Fibroblast of skin of left quadriceps (primary cell): ENCODE results near the gene MAP2K4.
"Not testable (repeated sequence)": the region's sequence is repeated elsewhere in the genome, so short reads cannot be mapped to it uniquely, and the experiment has no call there.

Experiments
- DNase-seq, 2 experiments: peaks; one replicate each; pipeline ENCODE4 v3.0.0-alpha.2; 2013; ENCODE audit warnings: low read depth in 2 of 2

Gene MAP2K4

GRCh38 chr17:12140685-12141084 lies 120.0 kb downstream of the MAP2K4 start:
- no peak for DNase-seq

GRCh38 chr17:12162187-12162586 lies 141.5 kb downstream of the MAP2K4 start:
- DNase-seq, result not testable (repeated sequence)

DNA sequence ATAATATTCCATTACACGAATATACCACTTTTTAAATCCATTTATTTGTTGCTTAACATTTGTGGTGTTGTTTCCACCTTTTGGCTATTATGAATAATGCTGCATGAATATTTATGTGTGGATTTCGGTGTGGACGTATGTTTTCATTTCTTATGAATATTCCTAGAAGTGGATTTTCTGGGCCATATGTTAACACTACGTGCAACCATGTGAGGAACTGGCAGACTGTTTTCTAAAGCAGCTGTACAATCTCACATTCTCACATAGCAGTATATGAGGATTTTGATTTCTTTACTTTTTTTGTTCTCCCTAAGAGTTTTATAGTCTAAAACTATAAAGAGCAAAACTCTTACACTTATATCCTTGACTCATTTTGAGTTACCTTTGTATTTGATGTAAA lies 143.4 kb downstream of the MAP2K4 start:
- no peak for DNase-seq

DNA sequence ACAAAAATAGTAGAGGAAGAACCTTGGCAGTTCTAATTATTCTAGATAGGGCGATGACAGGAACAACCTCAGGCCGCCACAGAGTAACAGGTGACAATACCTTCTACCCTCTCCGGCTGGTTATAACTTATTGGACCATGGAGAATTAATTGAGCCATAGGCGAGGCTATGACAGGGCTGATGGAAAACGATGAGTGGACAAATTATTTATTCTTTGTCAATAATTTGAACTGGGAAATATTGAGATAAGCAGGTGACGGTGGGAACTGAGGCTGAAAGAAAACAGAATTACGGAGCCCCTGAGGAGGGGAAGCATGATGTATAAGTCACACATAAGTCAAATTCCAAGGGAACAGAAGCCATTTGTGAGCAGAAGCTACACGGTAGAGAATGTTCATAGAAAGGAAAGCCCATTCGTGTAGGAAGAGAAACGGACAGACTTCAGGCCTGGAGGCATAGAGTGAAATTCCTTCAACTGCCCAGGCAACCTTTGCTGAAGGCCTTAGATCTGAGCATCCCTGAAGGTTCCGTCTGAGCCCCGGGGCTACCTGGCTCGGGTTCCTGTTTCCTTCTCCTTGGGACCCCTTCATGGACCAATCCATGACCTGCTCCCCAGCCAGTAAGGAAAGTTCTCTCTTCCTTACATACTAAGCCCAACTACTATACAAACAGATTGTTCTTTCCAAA lies 158.1 kb downstream of the MAP2K4 start:
- DNase-seq, result no peak

DNA sequence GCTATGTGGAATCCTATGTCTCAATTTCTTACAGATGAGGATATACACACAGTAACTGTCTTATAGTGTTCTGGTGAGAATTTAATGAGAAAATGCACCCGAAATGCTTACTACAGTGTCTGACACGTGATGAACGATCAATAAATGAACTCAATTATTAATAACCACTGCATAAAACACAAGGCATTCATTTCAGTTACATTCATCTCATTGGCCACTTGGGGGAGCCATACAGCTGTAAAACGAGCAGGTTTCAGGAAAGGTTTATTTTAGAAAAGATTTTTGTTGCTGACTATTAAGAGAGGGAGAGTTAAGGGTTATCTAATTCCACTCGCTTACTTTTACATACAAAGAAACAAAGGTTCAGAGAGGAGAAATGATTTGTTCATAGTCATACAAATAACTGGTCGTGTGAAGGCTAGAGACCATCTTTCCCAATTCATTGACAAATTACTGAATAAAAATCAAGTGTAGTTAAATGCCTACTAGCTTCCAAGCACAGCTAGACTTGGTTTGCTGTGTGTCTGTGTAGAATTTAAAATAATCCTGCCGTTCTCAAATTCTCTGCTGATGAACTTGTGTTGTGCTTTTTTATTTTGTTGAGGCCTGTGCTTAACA lies 160.1 kb downstream of the MAP2K4 start:
- peak; percentile 23 to 32 for DNase-seq

- DNase-seq, result no peak
Measured at GRCh38 chr17:12187658-12188057, 167.0 kb downstream of the MAP2K4 start.

DNA sequence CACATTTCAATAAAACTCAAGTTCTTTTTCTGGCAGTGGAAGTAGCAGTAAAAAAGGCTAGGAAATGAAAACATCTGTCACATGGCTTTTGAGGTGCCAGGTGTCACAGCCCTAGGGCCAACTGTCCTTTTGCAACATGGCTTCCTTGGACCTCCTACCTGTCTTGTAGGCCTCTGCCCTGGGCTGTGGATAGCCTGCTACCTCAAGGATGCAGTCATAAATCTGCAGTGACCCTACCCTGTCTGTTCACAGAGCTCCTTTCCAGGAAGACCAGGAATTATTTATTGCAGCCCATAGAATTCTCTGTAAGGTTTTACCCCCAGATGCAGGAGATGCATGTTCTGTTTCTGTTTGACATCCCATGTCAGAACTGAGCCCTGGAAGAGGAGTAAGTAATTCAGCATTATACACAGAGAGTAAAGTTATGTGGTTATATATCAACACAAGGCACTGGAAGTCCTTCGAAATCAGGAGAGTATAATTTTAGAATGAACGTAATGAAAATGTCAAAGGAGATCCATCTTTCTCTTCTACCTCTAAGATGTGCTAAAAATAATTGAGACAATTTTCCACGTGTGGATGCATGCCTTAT lies 172.6 kb downstream of the MAP2K4 start:
- no peak for DNase-seq
